Right cardiac atrium (tissue), 5 donors: ENCODE data around the gene GPR156. TPM values are rescaled to one million over a fixed set of nuclear protein-coding genes. Genes with fewer than 3 reads are reported as not detected.

ENCODE experiments used
- ATAC-seq, 2 donors: fragments of 200-7000 bp; cut with Tn5 transposase; one replicate each; pipeline versions ENCODE4 v1.8.0 to v1.9.1; 2020; ENCODE audit warnings: moderate library complexity in 2 of 2, mild to moderate bottlenecking in 1 of 2
- DNase-seq, 3 donors: peaks; one replicate each; pipeline ENCODE4 v3.0.0-alpha.2; 2020
- H3K27ac ChIP-seq: one replicate; pipeline ENCODE4 v1.5.1; 2013; ENCODE audit warnings: mild to moderate bottlenecking, low read length, control low read depth, moderate library complexity
- H3K27me3 ChIP-seq: one replicate; pipeline ENCODE4 v1.6.1; 2013; ENCODE audit not compliant: control insufficient read depth, insufficient read depth
- H3K4me1 ChIP-seq: one replicate; pipeline ENCODE4 v1.6.1; 2013; ENCODE audit warnings: low read length; ENCODE audit not compliant: control insufficient read depth, insufficient read depth
- H3K4me3 ChIP-seq: one replicate; pipeline ENCODE4 v1.5.1; 2013; ENCODE audit warnings: low read length, control low read depth
- H3K9me3 ChIP-seq: one replicate; pipeline ENCODE4 v1.6.1; 2013; ENCODE audit warnings: low read length; ENCODE audit not compliant: control insufficient read depth
- WGBS: extraction: QIAGEN DNeasy Blood & Tissue Kit; methylation state at CpG from one replicate; pipeline ENCODE4 v1.1.7; 2013; 5-methylcytosine and 5-hydroxymethylcytosine counted together
- intact Hi-C, 4 donors: fragments of 100-400 bp; cut with DNase I; formaldehyde crosslinking; loops; one replicate each; pipeline versions ENCODE4 v1.11.0 to v1.14.0; 2022 to 2023
- polyA plus RNA-seq: library from polyadenylated mRNA; stranded (reverse); fragments of 200-250 nt; gene quantifications from one replicate; pipeline ENCODE4 v1.2.3, GENCODE V29; 2013
- total RNA-seq, 4 donors: library from RNA; stranded (reverse); fragmentation: NEBNext Ultra II Directional; extraction: Animal tissue kit (Norgen Biotek cat#: 25700); gene quantifications; one replicate each; pipeline ENCODE4 v1.2.1, GENCODE V29; 2021
- donor health status: healthy with polysubstance abuse.
- donor health status: DM: no; HTN: yes; CAD: no.
- donor health status: DM: no; HTN: no; CAD: no.
- donor health status: DM: no; HTN: yes; CAD: no; lungs with severe emphysema.
- donor health status: DM: yes; HTN: yes; CAD: no.

The GPR156 gene
- total and polyA plus RNA-seq, 5 donors: 0.08 to 0.31 (median 0.14) TPM

DNA sequence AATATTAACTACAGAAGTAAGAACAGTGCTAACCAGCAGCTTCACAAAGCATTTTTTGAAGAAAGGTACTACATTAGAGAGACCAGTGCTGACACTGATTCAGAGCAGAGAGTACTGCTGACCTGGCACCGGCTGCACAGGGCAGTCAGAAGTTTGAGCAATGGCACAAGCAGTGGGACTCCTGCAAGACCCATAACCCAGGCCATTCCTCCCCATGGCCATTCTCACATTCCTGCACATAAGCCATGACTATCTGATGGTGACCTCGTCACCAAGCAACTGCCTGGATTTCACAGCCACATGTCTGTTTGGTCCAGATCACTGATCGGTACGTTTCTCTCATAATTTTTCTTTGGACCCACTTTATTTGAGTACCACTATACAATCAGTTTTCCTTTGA is 88.7 kb downstream of the GPR156 start:
- Histone ChIP-seq H3K27me3 (no peaks in the 10 kb centered on the region), H3K4me1 (no peaks in the 10 kb centered on the region), H3K27ac (no peak overlapping the region), H3K4me3 (no peak overlapping the region), H3K9me3 (no peaks in the 10 kb centered on the region)
- DNase-seq (no peak), ATAC-seq (no peak)
- intact Hi-C loops: loop anchor here in 1 of 4 donors (10.0 kb wide), 1 partner anchor 302 kb away; no protein-coding TSS in a partner anchor
- 79% methylated on average over 4 of the region's 4 CpGs for WGBS

DNA sequence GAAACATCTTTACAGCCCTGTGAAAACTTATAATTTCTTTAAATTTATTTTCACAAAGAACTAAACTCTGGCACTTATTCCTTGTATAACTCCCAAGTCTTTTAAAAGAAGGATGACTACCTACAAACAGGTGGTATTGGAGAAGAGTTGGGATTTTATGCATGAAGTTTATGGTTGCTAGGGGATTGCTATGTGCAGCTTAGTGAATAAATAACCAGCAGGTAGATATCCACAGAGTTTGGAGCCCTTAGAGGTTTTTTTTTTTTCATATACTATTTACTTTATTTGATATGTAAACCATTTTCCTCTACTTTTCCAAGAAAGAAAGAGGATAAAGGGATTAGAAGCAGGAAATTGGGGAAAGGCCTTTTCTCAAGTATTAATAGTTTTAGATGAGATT is 91.5 kb downstream of the GPR156 start:
- Histone ChIP-seq H3K27ac (no peak overlapping the region), H3K9me3 (no peaks in the 10 kb centered on the region), H3K4me1 (no peaks in the 10 kb centered on the region), H3K4me3 (no peak overlapping the region), H3K27me3 (no peaks in the 10 kb centered on the region)
- intact Hi-C loops: loop anchor here in 1 of 4 donors (10.0 kb wide), 1 partner anchor 299 kb away; no protein-coding TSS in a partner anchor
- ATAC-seq (no peak), DNase-seq (no peak)

DNA sequence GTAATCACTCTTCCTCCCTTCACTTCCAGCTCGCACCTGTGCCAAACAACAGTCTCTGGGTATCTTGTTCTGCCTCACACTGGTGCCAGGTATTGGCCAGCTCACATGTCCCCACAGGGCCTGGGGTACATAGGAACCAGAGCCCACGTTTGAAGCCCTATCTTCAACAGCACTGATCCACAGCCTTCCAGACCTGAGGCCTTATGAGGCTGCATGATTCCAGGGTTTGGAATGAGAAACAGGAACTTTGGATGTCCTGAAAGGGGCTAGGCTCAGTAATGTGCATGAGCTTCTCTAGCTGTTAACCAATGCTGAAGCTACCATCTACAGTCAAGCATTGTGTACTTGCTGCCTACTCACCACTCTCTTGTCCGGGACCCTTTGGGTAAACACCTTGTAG is 92.4 kb downstream of the GPR156 start:
- no peak for ATAC-seq
- intact Hi-C loops: loop anchor here in 1 of 4 donors (10.0 kb wide), 1 partner anchor 298 kb away; no protein-coding TSS in a partner anchor
- DNase-seq: no peak
- Histone ChIP-seq H3K4me1 (no peaks in the 10 kb centered on the region), H3K27ac (no peak overlapping the region), H3K4me3 (no peak overlapping the region), H3K9me3 (no peaks in the 10 kb centered on the region), H3K27me3 (no peaks in the 10 kb centered on the region)
- WGBS: 79% methylated on average over 3 of the region's 3 CpGs

DNA sequence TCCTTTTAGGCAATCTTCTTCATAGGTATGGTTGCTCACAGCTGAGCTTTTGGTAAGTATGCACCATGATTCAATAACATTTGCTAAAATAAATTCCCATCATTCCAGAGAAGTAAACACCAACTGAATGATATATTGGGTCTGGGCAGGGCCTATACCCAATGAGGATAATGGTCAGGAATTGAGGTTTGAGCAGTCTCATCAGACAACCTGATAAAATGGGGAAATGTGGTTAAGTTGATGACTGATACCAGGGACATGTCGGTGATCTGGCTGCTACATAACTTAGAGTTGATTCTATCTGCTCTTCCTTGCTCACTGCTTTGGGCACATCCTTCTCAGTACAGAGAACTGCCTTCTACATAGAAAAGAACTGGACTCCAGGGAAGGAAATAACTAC is 92.9 kb downstream of the GPR156 start:
- no peaks in the 10 kb centered on the region for H3K4me1 ChIP-seq
- H3K27me3 ChIP-seq: no peaks in the 10 kb centered on the region
- no peak overlapping the region for H3K27ac ChIP-seq
- intact Hi-C loops: loop anchor here in 1 of 4 donors (10.0 kb wide), 1 partner anchor 297 kb away; no protein-coding TSS in a partner anchor
- H3K4me3 ChIP-seq: no peak overlapping the region
- H3K9me3 ChIP-seq: no peaks in the 10 kb centered on the region
- no peak for ATAC-seq
- 91% methylated on average over 1 of the region's 1 CpG for WGBS
- DNase-seq: no peak

DNA sequence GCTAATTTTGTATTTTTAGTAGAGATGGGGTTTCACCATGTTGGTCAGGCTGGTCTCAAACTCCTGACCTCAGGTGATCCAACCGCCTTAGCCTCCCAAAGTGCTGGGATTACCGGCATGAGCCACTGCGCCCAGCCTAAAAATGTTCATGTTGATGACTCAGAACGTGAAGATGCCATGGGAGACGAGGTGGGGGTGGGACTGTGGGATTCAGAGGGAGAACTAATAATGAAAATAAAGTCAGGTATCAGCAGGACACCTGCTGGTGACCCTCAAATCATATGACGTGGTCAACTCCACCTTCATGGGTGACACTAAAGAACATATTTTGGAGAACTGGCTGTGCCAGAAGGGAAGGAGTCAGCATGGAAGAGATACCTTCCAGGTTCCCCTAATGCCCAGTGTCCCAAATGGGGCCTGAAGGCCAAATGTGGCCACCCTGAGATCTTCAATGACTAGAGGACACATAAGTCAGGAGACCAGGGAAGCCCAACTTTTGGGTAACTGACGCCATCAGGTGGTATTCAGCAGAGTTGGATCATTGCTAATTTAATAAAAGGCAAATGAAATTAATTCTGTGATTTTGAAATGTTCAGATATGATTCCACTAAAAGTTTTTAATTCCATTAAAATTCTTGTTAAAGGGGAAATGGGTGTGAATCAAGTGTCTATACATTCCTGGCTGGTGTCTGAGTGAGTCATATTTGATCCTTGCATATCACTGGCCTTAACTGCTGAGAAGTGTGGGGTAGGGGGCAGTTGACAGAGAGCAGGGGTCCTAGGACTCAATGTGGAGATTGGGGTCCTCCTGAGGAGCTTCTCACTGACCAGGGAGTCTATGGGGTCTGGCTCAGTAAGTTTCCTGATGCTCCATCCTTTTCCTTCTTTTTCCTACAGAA is 102.2 kb downstream of the GPR156 start:
- DNase-seq (no peak), ATAC-seq (no peak)
- no peaks in the 10 kb centered on the region for H3K4me1 ChIP-seq
- H3K27ac ChIP-seq: no peak overlapping the region
- intact Hi-C loops: loop anchor here in 2 of 4 donors (10.0 kb wide), 1 partner anchor 288 kb away; no protein-coding TSS in a partner anchor
- no peak overlapping the region for H3K4me3 ChIP-seq
- no peaks in the 10 kb centered on the region for H3K9me3 ChIP-seq
- WGBS: 88% methylated on average over 7 of the region's 7 CpGs
- H3K27me3 ChIP-seq: no peaks in the 10 kb centered on the region

DNA sequence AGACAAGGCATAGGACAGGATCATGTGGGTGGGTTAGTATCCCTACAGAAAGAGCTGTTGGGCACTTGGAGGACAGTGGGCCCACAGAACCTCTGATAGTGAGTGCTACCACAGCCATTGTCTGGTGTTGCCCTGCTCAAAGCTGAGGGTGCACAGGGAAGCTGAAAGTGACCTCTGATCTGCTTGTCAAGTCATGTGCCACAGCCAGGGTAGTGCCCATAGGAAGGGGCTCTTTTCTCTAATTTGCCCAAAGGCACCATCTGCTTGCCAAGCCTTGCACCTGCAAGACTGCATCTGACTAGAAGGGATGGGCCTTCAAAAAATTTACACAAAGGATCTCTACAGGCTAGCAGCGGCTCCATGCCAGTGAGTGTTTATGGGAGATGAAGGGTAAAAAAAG is 103.4 kb downstream of the GPR156 start:
- ATAC-seq (no peak), DNase-seq (no peak)
- H3K27me3 ChIP-seq: no peaks in the 10 kb centered on the region
- H3K9me3 ChIP-seq: no peaks in the 10 kb centered on the region
- intact Hi-C loops: loop anchor here in 2 of 4 donors (10.0 kb wide), 1 partner anchor 287 kb away; no protein-coding TSS in a partner anchor
- 98% methylated on average over 1 of the region's 1 CpG for WGBS
- no peak overlapping the region for H3K4me3 ChIP-seq
- H3K27ac ChIP-seq: no peak overlapping the region
- no peaks in the 10 kb centered on the region for H3K4me1 ChIP-seq

DNA sequence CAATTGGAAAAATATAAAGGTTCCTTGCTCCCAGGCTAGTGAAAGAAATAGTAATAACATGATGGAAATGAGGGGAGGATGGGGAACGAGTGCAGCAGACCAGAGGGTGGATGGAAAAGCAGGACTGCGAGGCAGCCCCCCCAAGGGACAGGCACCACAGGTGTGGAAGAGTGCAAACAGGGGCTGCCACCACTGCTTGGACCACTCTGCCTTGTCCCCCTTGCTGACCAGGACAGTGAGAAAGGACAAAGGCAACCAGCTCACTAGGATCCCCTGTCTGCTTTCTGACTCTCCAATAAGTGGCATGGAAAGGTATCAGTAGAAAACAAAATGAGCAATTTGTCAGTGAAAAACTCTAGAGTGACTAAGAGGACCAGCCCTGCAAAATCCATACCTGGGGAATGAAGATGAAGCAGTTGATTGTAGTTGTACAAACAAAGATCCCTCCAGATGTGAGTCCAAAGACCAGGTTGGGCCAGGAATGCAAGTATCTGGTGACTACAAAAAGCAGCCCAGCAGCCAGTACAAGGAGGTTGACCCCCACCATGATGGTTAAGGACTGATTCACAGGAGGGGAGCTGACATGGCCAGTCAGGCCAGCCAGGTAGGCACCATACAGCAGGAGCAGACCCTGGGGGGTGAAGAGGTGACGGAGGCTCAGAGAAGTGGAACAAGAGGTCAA is 104.2 kb downstream of the GPR156 start:
- no peak overlapping the region for H3K4me3 ChIP-seq
- H3K27me3 ChIP-seq: no peaks in the 10 kb centered on the region
- H3K9me3 ChIP-seq: no peaks in the 10 kb centered on the region
- intact Hi-C loops: loop anchor here in 2 of 4 donors (10.0 kb wide), 1 partner anchor 286 kb away; no protein-coding TSS in a partner anchor
- H3K4me1 ChIP-seq: no peaks in the 10 kb centered on the region
- no peak overlapping the region for H3K27ac ChIP-seq
- WGBS: 89% methylated on average over 3 of the region's 3 CpGs
- DNase-seq: no peak
- ATAC-seq: no peak

DNA sequence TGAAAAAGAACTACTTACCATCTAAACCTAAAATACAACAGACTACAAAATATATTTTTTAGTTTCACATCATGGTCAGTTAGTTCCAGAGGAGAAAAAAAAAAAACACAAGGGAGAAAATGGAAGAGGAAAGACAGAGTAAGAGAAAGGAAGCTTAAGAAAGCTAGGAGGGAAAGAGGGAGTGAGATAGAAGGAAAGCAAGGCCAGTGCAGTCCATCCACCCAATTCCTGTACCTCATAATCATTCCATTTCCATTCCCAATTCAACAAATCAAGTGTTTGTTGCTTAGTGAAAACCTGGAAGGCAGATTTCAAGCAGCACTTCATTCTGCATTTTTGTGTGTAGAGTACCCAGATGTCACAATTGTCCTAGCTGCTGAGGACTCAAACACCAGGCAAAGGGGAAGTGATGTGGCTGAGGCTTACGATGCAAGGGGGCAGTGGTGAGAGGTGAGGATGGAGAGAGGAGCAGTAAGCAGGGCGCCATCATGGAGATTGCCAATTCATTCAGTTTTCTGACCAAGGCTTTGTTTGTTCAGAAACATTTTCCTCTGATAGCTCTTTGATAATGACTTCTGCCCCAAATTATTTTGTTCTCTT is 107.2 kb downstream of the GPR156 start:
- Histone ChIP-seq H3K4me1 (no peaks in the 10 kb centered on the region), H3K27ac (no peak overlapping the region), H3K9me3 (no peaks in the 10 kb centered on the region), H3K27me3 (no peaks in the 10 kb centered on the region), H3K4me3 (no peak overlapping the region)
- DNase-seq (no peak), ATAC-seq (peak in 1 of 2 donors; percentile 46)
- 74% methylated on average over 2 of the region's 2 CpGs for WGBS
- intact Hi-C loops: no loop called here

DNA sequence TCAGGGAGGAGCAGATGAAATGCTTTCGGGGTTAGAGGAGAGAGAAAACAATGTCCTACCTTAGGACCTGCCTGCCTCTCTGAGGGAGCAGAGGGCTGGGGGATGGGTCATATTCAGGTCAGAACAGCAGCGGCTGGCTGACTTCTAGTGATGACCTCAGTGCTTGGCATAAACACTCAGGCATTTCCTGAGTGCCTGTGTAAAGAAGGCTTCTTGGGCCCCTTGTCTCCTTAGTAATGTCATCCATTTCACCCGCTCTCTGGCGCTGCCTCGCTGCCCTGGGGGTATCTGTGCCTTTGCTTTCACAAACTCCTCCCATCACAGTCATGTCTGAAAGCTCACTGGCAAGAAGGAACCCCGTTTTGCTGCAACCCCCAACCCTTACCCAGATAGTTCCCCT is 107.9 kb downstream of the GPR156 start:
- intact Hi-C loops: no loop called here
- 24% methylated on average over 6 of the region's 6 CpGs for WGBS
- peak; percentile 87 to 89 for ATAC-seq
- Histone ChIP-seq H3K27ac (no peak overlapping the region), H3K4me1 (no peaks in the 10 kb centered on the region), H3K27me3 (no peaks in the 10 kb centered on the region), H3K4me3 (no peak overlapping the region), H3K9me3 (no peaks in the 10 kb centered on the region)
- peak; percentile 46 to 68 (median 63) for DNase-seq

DNA sequence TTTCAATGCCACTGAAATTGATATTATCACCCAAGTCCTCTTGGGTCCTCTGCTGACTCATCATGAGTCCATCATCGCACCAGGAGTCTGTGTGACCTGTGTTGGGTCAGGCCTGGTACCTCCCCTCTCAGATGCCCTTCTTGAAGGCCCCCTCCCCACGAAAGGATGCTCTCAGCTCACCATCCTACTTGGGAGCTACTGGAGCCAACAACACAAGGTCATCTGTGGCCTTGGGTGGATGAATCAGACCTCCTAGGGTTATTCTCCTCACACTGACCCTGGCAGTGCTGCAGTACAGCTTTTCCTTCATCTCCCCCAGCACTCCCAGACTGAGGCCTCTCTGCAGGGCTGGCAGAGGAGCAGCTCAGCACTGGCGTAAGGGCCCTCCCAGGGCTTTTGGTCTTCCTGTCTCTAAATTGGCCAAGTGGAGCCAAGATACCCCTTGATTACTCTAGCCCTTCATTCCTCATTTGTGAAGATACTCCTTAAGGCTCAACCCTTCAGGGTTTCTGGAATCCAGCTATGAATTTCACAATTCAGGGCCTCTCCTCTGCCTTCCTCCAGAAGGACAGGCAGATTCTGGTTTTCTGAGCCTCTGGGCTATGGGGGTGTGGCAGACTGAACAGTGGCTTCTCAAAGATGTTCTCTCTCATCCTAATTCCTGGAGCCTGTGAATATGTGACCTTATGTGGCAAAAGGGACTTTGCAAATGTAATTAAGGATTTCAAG is 110.0 kb downstream of the GPR156 start:
- Histone ChIP-seq H3K4me3 (no peak overlapping the region), H3K27ac (no peak overlapping the region), H3K27me3 (no peaks in the 10 kb centered on the region), H3K9me3 (no peaks in the 10 kb centered on the region), H3K4me1 (no peaks in the 10 kb centered on the region)
- WGBS: 91% methylated on average over 2 of the region's 3 CpGs
- DNase-seq: no peak
- intact Hi-C loops: no loop called here
- ATAC-seq: no peak
